Posterior cingulate gyrus (tissue), 11 donors: ENCODE measurements around the gene ZFR.
"Not testable (repeated sequence)": the region's sequence is repeated elsewhere in the genome, so short reads cannot be mapped to it uniquely, and the experiment has no call there.

ENCODE experiments used
- DNase-seq, 10 donors: peaks; one replicate each; pipeline versions ENCODE4 v3.0.0 to v3.0.0-alpha.2; 2020 to 2021; ENCODE audit warnings: mixed read lengths in 3 of 10
- intact Hi-C: fragments of 100-400 bp; cut with DNase I; formaldehyde crosslinking; loops from one replicate; pipeline ENCODE4 v1.15.1; 2023

Gene ZFR

DNA sequence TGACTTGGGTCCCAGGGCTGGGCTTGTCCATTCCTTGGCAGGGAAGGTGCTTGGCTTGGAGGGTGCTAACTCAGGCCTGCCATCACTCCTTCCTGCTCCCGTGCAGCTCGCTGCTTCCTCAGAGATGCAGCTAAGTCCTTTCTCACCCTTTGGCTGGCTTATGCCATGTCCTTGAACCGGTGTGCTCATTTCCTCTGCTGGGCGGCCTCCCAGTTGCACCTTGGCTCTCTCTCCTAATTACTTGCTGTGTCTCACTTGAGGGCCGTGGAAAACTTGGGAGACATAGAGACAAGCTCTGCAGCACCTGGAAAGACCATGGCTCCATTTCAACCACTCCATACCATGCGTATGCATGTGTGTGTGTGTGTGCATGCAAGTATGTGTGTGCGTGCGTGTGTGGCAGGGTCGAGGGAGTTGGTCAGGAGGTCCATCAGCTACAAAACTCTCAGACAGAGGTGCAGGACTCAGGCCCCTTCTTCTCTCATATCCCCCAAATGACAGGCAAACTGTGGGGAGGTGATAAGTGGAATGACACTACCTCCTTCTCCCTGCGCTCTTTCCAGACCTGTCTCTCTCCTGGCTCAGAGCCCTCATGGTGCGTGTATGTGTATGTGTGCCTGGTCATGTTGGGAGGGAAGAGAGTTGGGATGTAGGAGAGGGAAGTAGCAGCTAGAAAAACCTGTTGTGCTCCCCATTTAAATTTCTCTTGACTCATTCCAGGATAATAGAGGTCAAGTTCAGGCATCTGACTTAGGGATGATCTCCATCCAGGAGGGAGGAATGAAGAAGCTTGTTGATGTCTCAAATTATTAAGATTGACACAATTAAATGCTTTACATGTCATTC is 114.2 kb downstream of the ZFR start:
- no peak for DNase-seq
- intact Hi-C loops, result no loop called here

DNA sequence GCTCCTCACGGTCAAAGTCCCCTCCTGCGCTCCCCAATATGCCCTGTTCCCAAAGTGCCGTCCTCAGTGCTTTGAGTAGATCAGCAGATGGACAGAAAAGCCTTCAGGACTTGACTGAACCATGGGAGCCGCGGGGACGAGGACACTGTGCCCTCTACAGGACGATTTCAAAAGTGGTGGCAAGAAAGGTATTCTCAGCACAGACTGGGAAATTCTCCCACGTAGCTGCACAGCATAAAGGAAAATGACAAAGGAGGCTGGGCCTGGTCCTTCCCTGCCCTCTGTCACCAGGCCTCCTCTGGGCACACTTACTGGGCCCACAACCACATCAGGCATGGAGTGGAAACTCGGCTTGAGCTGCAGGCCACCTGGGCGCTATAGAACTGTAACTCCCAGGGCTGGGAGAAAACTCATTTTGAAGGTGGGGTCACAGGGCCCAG is 115.1 kb downstream of the ZFR start:
- intact Hi-C loops, result loop anchor here (1.0 kb wide), 1 partner anchor 97 kb away; no protein-coding TSS in a partner anchor
- peak; percentile 32 to 95 (median 64) for DNase-seq

DNA sequence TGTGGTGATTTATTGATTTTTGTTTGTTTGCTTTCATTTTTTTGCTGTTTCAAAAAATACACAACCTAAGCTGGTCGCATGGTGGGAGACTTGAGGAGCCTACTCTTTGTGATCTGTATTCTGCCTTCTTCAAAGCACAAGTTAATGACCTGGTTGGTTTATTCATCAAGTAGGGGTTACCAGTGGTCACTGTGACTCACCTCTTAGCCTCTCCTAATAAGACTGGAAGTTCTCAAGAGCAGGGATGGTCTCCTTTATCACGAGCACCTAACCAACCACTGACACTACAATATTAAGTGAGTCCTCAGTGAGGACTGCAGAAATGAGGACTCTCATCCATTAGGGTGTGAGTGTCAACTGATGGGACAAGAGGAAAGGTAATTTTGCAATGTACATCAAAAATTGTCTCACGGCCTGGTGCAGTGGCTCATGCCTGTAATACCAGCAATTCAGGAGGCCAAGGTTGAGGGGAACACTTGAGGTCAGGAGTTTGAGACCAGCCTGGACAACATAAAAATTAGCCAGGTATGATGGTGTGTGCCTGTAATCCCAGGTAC is 118.2 kb downstream of the ZFR start:
- peak in 1 of 10 donors; percentile 14 for DNase-seq
- intact Hi-C loops, result no loop called here

DNA sequence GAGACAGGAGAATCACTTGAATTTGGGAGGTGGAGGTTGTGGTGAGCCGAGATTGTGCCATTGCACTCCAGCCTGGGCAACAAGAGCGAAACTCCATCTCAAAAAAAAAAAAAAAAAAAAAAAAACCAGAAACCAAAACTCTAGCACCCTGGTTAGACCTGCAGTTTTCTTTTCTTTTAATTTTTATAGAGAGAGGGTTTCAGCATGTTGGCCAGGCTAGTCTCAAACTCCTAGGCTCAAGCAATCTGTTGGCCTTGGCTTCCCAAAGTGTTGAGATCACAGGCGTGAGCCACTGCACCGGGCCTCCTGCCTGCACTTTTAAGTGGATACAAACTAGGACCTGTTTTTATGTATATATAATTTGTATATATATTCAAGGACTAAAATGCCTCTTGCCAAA is 118.9 kb downstream of the ZFR start:
- intact Hi-C loops, result no loop called here

DNA sequence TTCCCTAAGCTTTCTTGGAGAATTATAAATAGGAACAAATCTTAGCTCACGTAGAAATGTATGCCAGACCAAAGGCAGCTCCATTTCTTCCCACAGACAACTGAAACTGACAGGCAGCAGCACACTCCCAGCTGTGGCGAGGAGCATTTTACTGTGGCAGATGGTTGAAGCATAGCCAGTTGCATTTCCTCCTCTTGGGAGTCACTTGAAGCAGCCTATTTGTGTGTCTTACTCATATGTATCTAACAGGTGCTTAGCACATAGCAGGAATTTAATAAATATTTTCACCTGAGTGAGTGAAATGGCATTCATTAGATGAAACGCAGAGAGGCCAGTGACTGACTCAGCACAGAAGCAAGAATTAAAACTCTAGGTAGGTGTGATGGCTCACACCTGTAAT is 119.5 kb downstream of the ZFR start:
- peak in 2 of 10 donors; percentile 36 to 86 for DNase-seq

More for the DNA sequence above, 118.9 kb downstream of the ZFR start:
- no peak for DNase-seq

DNA sequence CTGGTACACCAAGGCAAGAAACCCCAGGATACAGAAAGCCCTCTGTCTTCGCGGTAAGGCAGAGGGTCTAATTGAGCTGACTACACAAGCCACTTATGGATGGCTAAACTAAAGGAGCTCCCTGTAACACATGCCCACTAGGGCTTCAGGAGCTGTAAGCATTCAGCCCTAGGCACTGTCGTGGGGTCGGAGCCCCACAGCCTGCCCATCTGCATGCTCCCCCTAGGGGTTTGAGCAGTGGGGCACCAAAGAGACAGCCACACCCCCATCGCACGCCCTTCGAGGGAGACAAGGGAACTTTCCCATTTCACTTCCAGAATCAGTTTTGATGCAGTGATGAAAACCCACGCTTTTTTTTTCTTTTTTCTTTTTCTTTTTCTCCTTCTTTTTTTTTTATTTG is 120.8 kb downstream of the ZFR start:
- DNase-seq, result peak in 1 of 10 donors; percentile 45
- intact Hi-C loops, result no loop called here

More for the DNA sequence above, 119.5 kb downstream of the ZFR start:
- intact Hi-C loops, result no loop called here

DNA sequence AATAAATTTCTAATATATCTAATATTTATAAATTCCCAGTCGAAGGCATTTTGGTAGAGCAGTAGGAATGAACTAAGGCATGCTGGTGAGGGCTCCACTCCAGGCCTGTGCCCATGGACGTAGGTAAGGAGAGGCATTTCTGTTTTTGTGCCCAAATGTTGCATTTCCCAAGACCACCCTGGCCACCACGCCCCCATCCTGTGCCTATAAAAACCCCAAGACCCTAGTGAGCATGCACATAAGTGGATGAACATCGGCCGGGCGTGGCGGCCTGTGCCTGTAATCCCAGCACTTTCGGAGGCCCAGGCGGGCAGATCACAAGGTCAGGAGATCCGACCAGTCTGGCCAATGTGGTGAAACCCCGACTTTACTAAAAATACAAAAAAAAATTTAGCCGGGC is 121.7 kb downstream of the ZFR start:
- DNase-seq, result peak in 1 of 10 donors; percentile 59
- intact Hi-C loops, result no loop called here

DNA sequence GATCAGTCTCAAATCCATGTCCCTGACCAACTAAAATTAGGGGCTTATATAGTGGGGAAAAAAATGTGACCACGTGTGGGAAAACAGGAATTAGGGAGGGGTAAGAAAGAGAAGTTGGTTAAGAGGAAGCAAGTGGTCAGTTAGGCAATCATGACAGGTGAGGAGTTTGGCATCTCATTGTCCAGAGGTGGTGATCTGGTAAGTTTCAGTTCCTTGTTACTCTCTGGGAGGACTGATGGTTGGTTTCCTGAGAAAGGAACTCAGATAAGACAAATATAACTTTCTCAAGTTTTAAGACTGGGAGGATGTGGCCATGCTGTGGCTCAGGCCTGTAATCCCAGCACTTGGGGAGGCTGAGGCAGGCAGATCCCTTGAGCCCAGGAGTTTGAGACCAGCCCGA is 122.8 kb downstream of the ZFR start:
- DNase-seq, intact Hi-C loops: not testable (repeated sequence)

DNA sequence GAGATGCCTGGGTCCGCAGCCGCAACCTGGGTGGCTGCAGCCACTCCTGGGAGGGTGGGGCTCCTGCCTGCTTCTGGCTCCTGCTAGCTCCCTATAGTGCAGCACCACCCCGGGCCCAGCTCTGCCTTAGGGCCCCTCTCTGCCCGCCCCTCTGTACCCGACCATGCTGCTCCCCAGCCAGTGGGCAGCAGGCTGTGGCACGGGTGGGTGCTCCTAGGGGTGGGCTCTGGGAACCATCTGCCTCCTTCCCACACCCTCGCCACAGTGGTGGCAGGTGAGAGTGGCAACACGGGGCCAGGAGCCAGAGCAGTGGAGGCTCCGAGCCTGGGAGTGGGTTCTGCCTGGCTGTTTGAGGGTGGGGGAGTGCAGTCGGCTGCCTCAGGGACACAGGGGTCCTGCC is 124.0 kb downstream of the ZFR start:
- intact Hi-C loops, result no loop called here
- DNase-seq, result peak in 2 of 10 donors; percentile 37 to 77

DNA sequence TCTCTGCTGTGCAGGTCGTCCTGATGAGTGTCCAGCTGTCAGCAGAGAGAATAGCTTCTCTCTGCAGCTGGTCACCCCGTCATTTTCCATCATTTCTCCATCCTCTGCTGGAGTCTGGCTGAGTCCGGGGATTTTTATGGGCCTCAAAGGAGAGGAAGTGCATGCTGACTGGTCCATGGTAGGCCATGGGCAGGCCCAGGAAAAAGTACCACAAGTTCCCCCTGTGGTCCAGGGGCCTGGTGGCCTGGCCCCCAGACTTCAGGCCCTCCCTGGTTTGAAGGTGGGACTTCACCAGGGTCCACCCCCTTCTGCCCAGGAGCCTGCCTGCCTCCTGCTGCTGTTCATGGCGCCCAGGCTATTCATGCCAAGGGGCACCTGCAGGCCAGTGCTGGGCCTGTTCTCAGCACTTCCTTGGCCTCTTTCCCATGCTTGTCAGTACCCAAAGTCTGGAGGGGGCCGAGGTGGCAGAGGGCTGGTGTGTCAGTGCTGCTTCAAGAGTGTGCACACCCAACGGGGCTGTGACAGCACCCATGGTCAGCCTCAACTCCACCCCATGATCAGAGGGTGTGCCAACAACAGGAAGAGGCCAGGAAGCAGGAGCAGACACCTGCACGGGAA is 124.5 kb downstream of the ZFR start:
- intact Hi-C loops, result loop anchor here (10.0 kb wide), 1 partner anchor 265 kb away; the partner anchor contains the start of gene SUB1
- peak in 2 of 10 donors; percentile 29 to 53 for DNase-seq

DNA sequence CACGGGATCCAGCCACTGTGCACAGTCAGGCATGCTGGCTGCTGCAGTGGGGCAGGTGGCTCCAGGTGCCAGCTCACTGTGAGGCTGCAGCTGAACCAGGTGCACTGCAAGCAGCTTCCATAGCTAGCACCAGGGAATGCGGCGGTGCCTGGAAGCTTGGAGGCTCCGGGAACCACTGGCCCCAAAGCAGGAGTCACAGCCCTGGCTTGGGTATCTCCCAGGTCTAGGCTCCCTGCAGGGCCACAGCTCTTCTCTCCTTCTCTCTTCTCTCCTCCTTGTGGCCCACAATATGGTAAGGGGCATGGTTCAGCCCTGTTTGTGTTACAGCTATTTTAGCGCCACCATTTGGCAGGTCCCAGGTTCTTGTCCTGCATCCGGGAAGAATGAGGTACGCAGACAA is 125.1 kb downstream of the ZFR start:
- intact Hi-C loops, result loop anchor here (10.0 kb wide), 1 partner anchor 265 kb away; the partner anchor contains the start of gene SUB1
- peak in 2 of 10 donors; percentile 20 to 72 for DNase-seq

DNA sequence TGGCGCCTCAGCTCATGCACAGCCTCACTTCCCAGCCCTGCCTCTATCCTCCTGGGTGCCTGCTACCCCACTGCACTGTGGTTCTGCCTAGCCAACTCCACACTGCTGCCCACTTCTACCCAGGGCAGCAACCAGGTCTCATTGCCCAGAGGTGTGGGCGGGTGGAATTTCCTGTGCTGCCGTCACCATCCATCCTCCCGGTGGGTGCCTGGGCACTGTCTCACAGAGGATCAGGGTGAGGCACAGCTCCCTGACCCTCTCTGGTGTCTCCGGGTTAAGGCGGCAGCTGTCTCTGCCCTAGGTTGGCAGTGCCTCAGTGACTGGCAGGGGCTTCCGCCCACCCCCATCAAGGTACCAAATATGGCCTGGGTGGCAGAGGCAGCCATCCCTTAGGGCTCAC is 127.5 kb downstream of the ZFR start:
- DNase-seq, result peak in 1 of 10 donors; percentile 66
- intact Hi-C loops, result loop anchor here (10.0 kb wide), 1 partner anchor 268 kb away; the partner anchor contains the start of gene SUB1

DNA sequence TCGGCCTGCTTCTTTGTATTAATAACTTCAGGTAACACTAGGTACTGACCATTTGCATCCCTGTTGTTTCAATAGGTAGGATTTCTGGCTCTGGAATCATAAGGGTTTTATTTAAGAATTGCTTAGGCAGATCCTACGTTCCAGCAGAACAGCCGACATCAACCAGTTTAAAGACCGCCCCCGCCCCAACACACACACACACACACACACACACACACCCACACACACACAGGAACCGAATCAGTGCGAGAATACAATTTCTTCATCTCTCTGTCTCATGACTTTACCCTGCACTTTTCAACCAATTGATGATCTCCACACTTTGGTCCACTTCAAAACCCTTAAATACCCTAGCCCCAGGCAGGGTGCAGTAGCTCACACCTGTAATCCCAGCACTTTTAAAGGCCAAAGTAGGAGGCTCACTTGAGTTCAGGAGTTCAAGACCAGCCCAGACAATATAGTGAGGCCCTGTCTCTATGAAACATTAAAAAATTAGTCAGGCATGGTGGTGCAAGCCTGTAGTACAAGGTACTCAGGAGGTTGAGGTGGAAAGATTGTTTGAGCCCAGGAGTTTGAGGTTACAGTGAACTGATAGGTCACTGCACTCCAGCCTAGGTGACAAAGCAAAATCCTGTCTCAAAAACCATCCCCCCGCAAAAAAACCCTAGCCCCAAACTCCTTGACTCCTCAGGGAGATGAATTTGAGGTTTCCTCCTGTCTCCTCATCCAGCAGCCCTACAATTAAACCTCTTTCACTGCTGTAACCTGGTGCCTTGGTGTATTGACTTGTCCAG is 129.1 kb downstream of the ZFR start:
- DNase-seq, result peak in 1 of 10 donors; percentile 73
- intact Hi-C loops, result loop anchor here (10.0 kb wide), 1 partner anchor 269 kb away; the partner anchor contains the start of gene SUB1

DNA sequence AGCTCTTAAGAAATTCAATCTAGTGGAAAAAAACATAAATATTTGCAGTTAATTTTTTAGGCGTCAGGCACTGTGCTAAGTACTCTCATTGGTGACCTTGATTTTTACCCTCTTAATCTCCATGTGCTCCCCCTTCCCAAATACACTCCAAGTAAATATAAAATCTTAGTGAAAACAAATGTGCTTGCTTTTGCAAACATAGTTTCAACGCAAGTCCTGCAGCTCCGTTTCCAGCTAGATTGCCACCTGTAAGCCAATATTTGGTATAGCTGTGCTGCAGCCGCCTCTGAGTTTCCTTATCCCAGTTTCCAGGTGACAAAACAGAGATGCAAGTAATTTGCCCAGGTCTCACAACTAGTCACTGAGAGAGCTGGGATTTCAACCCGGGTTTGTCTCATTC is 129.9 kb downstream of the ZFR start:
- peak in 1 of 10 donors; percentile 14 for DNase-seq
- intact Hi-C loops, result loop anchor here (10.0 kb wide), 1 partner anchor 270 kb away; the partner anchor contains the start of gene SUB1

DNA sequence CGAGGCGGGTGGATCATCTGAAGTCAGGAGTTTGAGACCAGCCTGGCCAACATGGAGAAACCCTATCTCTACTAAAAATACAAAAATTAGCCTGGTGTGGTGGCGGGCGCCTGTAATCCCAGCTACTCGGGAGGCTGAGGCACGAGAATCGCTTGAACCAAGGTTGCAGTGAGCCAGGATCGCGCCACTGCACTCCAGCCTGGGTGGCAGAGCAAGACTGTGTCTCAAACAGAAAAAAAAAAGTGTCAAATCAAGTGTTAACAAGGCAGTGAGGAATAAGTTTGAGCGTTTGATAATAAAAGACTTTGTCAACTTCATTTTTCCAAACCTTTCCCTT is 130.4 kb downstream of the ZFR start:
- DNase-seq, result not testable (repeated sequence)

DNA sequence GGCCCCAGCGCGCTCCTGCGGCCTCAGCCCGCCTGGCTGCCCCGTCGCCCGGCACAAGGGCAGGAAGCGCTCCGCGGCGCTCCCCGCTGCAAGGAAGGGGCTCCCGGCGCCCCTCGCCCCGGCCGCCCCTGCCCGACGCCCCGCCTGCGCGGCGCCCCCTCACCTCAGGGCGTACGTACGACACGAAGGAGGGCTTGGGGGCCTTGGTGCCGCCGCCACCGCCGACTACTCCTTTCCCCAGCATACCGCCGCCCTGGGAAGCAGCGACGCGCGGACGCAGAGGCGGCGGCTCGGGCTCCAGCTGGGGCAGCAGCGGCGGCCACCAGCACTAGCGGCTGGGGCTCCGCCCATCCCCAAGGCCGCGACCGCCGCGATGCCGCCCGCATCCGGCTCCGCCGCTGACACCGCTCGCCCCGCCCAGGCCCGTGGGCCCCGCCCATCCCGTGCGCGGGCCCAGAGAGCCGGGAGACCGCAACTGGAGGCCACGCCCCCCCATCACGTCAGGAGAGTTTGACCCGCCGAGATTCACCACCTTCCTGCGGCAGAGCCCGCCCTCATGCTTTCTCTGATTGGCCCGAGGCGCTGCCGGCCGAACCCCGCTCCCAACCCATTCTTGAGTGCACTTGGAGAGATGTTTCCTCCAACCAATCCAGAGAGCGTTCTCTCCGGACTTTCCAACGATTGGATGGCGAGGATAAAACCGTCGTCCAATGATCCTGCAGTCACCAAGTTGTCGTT is 131.8 kb downstream of the ZFR start, which contains the start of gene MTMR12:
Gene MTMR12, minus strand, starts transcription at position 345 of the 738 bp plus-strand sequence. Its CDS starts 101 bp downstream, at position 244.
- intact Hi-C loops, result loop anchor here (2.0 to 10.0 kb wide), 2 partner anchors 140 to 272 kb away; partner anchors contain the start of gene SUB1
- peak; percentile 99 to 100 (median 99) for DNase-seq

More for the DNA sequence above, 130.4 kb downstream of the ZFR start:
- intact Hi-C loops, result loop anchor here (10.0 kb wide), 1 partner anchor 271 kb away; the partner anchor contains the start of gene SUB1

DNA sequence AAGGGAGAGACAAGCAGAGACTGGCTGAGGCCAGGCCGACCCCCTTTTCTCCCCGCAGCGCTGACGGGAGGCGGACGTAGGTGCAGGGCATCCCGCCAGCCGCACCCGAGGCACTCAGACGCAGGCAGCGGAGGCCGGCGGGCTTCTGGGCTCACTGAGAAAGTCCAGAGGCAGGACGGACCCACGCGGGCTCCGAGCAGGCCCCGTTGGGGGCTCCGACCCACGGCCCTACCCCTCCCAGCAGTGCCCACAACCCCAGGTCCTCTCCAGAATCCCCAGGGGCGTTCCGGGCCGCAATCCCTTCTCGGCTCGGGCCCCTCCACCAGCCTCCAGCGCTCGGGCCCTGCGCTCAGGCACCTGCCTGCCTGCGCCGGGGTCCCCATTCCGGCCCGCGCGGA is 132.3 kb downstream of the ZFR start:
- peak in 9 of 10 donors; percentile 44 to 92 (median 59) for DNase-seq
- intact Hi-C loops, result loop anchor here (2.0 to 10.0 kb wide), 2 partner anchors 139 to 273 kb away; partner anchors contain the start of gene SUB1

DNA sequence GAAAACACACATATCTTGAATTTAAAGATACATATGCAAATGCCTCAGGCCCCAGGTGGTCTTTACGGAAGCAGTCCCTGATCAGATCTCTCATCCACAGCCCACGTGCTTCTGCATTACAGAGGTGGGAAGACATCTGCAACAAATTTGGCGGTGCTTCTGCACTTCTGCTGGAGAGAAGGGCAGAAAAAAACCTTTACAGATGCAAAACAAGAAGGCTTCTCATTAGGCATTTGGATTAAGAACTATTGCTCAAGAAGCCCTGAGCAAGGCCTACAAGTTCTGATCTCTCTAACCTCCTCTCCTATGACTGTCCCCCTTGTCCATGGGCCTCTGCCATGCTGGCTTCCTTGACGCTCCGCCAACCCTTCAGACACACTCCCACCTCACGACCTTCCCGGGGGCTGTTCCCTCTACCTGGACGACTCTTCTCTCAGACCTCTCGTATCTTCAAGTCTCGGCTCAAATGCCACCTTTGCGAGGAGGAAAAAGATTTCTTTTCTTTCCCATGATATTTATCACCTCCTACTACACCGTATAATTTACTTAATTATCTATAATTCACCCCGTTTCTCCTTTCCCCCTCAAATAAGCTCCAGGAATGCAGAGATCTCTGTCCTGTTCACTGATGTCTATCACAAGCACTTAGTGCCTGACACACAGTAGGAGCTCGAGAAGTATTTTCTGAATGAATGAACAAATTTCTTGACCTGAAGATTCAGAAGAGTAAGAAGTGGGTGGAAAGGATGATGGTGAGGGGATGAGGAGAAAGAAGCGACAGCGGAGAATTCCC is 132.9 kb downstream of the ZFR start:
- DNase-seq, result peak in 1 of 10 donors; percentile 44
- intact Hi-C loops, result loop anchor here (2.0 to 10.0 kb wide), 2 partner anchors 139 to 273 kb away; partner anchors contain the start of gene SUB1
